ENCODE measurements around the gene ELMO3.

ELMO3 gene

DNA sequence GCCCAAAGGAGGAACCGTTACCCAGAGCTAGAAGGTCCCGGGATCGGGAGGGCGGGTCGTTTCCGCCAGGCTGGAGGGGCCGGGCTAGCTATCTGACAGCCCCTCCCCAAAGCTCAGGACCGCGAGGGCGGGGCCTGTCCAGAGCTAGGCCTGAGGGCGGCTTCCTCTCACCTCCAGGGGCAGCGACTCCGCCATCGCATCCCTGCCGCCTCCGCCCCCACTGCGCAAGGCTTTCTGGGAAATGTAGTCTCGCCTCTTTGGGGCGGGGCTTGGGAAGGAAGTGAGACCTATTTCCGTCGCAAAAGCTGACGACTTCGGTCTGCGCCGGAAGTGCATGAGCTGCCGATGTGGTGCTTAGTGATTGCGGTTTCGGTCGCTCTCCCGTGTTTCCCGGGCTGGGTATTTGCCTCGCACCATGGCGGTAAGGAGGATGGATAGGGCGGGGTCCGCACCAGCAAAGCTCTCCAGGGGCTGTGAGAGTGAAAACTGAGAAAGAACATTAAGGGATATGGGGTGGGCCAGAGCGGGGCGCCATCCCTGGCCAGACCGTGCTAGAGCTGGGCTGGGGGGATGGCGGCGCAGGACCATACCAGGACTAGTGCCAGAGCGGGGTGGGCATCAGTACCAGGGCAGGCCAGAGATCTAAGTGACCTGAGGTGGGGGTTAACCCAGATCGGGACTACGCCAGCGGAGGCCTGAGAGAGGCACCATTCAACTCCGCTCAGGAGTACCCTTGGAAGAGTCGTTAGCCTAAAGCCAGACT lies 28.1 kb downstream of the ELMO3 start, which contains the start of gene TMEM208 (continued):
- TF ChIP-seq MZF1 (tag by site-specific recombination; IDR thresholded peaks at IDR 0.05; ENCODE audit: borderline replicate concordance) = no peak
- TF ChIP-seq, protein P1, sequence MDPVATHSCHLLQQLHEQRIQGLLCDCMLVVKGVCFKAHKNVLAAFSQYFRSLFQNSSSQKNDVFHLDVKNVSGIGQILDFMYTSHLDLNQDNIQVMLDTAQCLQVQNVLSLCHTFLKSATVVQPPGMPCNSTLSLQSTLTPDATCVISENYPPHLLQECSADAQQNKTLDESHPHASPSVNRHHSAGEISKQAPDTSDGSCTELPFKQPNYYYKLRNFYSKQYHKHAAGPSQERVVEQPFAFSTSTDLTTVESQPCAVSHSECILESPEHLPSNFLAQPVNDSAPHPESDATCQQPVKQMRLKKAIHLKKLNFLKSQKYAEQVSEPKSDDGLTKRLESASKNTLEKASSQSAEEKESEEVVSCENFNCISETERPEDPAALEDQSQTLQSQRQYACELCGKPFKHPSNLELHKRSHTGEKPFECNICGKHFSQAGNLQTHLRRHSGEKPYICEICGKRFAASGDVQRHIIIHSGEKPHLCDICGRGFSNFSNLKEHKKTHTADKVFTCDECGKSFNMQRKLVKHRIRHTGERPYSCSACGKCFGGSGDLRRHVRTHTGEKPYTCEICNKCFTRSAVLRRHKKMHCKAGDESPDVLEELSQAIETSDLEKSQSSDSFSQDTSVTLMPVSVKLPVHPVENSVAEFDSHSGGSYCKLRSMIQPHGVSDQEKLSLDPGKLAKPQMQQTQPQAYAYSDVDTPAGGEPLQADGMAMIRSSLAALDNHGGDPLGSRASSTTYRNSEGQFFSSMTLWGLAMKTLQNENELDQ (tag by site-specific recombination; IDR thresholded peaks at IDR 0.05; ENCODE audit: low read depth) = no peak
- no peak for TF ChIP-seq ZNF302 (tag by site-specific recombination; IDR thresholded peaks at IDR 0.05; ENCODE audit: low read depth)
- TF ChIP-seq, protein P2, sequence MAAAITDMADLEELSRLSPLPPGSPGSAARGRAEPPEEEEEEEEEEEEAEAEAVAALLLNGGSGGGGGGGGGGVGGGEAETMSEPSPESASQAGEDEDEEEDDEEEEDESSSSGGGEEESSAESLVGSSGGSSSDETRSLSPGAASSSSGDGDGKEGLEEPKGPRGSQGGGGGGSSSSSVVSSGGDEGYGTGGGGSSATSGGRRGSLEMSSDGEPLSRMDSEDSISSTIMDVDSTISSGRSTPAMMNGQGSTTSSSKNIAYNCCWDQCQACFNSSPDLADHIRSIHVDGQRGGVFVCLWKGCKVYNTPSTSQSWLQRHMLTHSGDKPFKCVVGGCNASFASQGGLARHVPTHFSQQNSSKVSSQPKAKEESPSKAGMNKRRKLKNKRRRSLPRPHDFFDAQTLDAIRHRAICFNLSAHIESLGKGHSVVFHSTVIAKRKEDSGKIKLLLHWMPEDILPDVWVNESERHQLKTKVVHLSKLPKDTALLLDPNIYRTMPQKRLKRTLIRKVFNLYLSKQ (tag by site-specific recombination; IDR thresholded peaks at IDR 0.05; ENCODE audit: borderline replicate concordance) = no peak
- TF ChIP-seq, protein P3, sequence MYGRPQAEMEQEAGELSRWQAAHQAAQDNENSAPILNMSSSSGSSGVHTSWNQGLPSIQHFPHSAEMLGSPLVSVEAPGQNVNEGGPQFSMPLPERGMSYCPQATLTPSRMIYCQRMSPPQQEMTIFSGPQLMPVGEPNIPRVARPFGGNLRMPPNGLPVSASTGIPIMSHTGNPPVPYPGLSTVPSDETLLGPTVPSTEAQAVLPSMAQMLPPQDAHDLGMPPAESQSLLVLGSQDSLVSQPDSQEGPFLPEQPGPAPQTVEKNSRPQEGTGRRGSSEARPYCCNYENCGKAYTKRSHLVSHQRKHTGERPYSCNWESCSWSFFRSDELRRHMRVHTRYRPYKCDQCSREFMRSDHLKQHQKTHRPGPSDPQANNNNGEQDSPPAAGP (tag by site-specific recombination; IDR thresholded peaks at IDR 0.05) = peak; percentile 59; the same call in 1 of the 2 replicates
- no peak for TF ChIP-seq ZNF169 (tag by site-specific recombination; IDR thresholded peaks at IDR 0.05)
- TF ChIP-seq ZNF610 (tag by site-specific recombination; IDR thresholded peaks at IDR 0.05; ENCODE audit: borderline replicate concordance) = peak; percentile 25; the same call in 1 of the 2 replicates
- TF ChIP-seq ZNF426 (tag by site-specific recombination; IDR thresholded peaks at IDR 0.05) = no peak
- TF ChIP-seq, protein P4, sequence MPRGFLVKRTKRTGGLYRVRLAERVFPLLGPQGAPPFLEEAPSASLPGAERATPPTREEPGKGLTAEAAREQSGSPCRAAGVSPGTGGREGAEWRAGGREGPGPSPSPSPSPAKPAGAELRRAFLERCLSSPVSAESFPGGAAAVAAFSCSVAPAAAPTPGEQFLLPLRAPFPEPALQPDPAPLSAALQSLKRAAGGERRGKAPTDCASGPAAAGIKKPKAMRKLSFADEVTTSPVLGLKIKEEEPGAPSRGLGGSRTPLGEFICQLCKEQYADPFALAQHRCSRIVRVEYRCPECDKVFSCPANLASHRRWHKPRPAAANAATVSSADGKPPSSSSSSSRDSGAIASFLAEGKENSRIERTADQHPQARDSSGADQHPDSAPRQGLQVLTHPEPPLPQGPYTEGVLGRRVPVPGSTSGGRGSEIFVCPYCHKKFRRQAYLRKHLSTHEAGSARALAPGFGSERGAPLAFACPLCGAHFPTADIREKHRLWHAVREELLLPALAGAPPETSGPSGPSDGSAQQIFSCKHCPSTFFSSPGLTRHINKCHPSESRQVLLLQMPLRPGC (tag by site-specific recombination; IDR thresholded peaks at IDR 0.05) = no peak
- TF ChIP-seq, protein P5, sequence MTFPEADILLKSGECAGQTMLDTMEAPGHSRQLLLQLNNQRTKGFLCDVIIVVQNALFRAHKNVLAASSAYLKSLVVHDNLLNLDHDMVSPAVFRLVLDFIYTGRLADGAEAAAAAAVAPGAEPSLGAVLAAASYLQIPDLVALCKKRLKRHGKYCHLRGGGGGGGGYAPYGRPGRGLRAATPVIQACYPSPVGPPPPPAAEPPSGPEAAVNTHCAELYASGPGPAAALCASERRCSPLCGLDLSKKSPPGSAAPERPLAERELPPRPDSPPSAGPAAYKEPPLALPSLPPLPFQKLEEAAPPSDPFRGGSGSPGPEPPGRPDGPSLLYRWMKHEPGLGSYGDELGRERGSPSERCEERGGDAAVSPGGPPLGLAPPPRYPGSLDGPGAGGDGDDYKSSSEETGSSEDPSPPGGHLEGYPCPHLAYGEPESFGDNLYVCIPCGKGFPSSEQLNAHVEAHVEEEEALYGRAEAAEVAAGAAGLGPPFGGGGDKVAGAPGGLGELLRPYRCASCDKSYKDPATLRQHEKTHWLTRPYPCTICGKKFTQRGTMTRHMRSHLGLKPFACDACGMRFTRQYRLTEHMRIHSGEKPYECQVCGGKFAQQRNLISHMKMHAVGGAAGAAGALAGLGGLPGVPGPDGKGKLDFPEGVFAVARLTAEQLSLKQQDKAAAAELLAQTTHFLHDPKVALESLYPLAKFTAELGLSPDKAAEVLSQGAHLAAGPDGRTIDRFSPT (tag by site-specific recombination; IDR thresholded peaks at IDR 0.05) = no peak
- TF ChIP-seq ZNF391 (tag by site-specific recombination; IDR thresholded peaks at IDR 0.05; ENCODE audit: borderline replicate concordance, low read depth) = no peak
- TF ChIP-seq, protein P6, sequence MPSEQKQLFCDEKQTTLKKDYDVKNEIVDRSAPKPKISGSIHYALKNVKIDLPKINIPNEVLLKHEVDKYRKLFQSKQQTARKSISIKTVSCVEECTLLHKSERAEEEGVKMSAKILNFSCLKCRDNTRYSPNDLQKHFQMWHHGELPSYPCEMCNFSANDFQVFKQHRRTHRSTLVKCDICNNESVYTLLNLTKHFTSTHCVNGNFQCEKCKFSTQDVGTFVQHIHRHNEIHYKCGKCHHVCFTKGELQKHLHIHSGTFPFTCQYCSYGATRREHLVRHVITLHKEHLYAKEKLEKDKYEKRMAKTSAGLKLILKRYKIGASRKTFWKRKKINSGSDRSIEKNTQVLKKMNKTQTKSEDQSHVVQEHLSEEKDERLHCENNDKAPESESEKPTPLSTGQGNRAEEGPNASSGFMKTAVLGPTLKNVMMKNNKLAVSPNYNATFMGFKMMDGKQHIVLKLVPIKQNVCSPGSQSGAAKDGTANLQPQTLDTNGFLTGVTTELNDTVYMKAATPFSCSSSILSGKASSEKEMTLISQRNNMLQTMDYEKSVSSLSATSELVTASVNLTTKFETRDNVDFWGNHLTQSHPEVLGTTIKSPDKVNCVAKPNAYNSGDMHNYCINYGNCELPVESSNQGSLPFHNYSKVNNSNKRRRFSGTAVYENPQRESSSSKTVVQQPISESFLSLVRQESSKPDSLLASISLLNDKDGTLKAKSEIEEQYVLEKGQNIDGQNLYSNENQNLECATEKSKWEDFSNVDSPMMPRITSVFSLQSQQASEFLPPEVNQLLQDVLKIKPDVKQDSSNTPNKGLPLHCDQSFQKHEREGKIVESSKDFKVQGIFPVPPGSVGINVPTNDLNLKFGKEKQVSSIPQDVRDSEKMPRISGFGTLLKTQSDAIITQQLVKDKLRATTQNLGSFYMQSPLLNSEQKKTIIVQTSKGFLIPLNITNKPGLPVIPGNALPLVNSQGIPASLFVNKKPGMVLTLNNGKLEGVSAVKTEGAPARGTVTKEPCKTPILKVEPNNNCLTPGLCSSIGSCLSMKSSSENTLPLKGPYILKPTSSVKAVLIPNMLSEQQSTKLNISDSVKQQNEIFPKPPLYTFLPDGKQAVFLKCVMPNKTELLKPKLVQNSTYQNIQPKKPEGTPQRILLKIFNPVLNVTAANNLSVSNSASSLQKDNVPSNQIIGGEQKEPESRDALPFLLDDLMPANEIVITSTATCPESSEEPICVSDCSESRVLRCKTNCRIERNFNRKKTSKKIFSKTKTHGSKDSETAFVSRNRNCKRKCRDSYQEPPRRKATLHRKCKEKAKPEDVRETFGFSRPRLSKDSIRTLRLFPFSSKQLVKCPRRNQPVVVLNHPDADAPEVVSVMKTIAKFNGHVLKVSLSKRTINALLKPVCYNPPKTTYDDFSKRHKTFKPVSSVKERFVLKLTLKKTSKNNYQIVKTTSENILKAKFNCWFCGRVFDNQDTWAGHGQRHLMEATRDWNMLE (tag by site-specific recombination; conservative IDR thresholded peaks at IDR 0.05; ENCODE audit: low read depth) = peak; percentile 87
- TF ChIP-seq ZNF335 (tag by site-specific recombination; conservative IDR thresholded peaks at IDR 0.05) = peak; percentile 91
- TF ChIP-seq ZNF514 (tag by site-specific recombination; IDR thresholded peaks at IDR 0.05) = no peak
- TF ChIP-seq ZNF133 (tag by site-specific recombination; IDR thresholded peaks at IDR 0.05) = no peak
- no peak for TF ChIP-seq ZFP37 (tag by site-specific recombination; IDR thresholded peaks at IDR 0.05)
- TF ChIP-seq ZBTB8A (tag by site-specific recombination; IDR thresholded peaks at IDR 0.05) = no peak
- no peak for TF ChIP-seq ZNF473 (tag by site-specific recombination; IDR thresholded peaks at IDR 0.05)
- no peak for TF ChIP-seq ZNF114 (tag by site-specific recombination; IDR thresholded peaks at IDR 0.05)
- TF ChIP-seq ZNF157 (tag by site-specific recombination; IDR thresholded peaks at IDR 0.05) = no peak
- TF ChIP-seq ZNF629 (tag by site-specific recombination; IDR thresholded peaks at IDR 0.05) = peak; percentile 81
- no peak for TF ChIP-seq BCL11B (tag by site-specific recombination; IDR thresholded peaks at IDR 0.05; ENCODE audit: low read depth)
- TF ChIP-seq ZNF248 (tag by site-specific recombination; IDR thresholded peaks at IDR 0.05) = no peak
- TF ChIP-seq, protein P7, sequence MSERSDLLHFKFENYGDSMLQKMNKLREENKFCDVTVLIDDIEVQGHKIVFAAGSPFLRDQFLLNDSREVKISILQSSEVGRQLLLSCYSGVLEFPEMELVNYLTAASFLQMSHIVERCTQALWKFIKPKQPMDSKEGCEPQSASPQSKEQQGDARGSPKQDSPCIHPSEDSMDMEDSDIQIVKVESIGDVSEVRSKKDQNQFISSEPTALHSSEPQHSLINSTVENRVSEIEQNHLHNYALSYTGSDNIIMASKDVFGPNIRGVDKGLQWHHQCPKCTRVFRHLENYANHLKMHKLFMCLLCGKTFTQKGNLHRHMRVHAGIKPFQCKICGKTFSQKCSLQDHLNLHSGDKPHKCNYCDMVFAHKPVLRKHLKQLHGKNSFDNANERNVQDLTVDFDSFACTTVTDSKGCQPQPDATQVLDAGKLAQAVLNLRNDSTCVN (tag by site-specific recombination; optimal IDR thresholded peaks at IDR 0.05) = peak; percentile 11
